C4-2B (cell line): ENCODE results near the gene HIGD2B.
"Not testable (repeated sequence)": the region's sequence is repeated elsewhere in the genome, so short reads cannot be mapped to it uniquely, and the experiment has no call there.

Experiments used
- CTCF ChIP-seq: fragments of 450-650 bp; conservative IDR thresholded peaks from 2 replicates; pipeline ENCODE4 v1.5.1; 2017; ENCODE audit warnings: mild to moderate bottlenecking
- ZFX ChIP-seq: fragments of 450-650 bp; IDR thresholded peaks from 2 replicates; pipeline ENCODE4 v1.6.1; 2017

GRCh38 chr15:72629068-72629570 is 56.9 kb downstream of the HIGD2B start:
- TF ChIP-seq CTCF, ZFX: not testable (repeated sequence)
